Measurements from ENCODE around the gene KRT32.

Gene KRT32

GRCh38 chr17:41492351-41492750 is 25.2 kb upstream of the KRT32 start:
- DNase-seq, result no peak

GRCh38 chr17:41491476-41491875 is 24.3 kb upstream of the KRT32 start:
- no peak for DNase-seq

GRCh38 chr17:41490000-41490990 is 23.1 kb upstream of the KRT32 start:
- no peak for DNase-seq

GRCh38 chr17:41489531-41489930 is 22.3 kb upstream of the KRT32 start, which contains the start of gene KRT36:
TSS of gene KRT36 (minus strand) at chr17:41489910. CDS start at chr17:41489864, 46 bp downstream.
- no peak for DNase-seq

- peak; percentile 44 for DNase-seq
Observed at GRCh38 chr17:41486809-41487530, 19.8 kb upstream of the KRT32 start.

- DNase-seq, result no peak
Observed at GRCh38 chr17:41486316-41486715, 19.1 kb upstream of the KRT32 start.

GRCh38 chr17:41484920-41485904 is 18.0 kb upstream of the KRT32 start:
- DNase-seq, result no peak

GRCh38 chr17:41483991-41484826 is 17.0 kb upstream of the KRT32 start:
- DNase-seq, result no peak

GRCh38 chr17:41483531-41483930 is 16.3 kb upstream of the KRT32 start:
- DNase-seq, result no peak

GRCh38 chr17:41481036-41481435 is 13.8 kb upstream of the KRT32 start, which contains the start of gene KRT35:
TSS of gene KRT35 (minus strand) at chr17:41481151. CDS start at chr17:41481097, 54 bp downstream.
- DNase-seq, result no peak

GRCh38 chr17:41480581-41480980 is 13.4 kb upstream of the KRT32 start:
- no peak for DNase-seq

GRCh38 chr17:41480136-41480535 is 12.9 kb upstream of the KRT32 start:
- DNase-seq, result no peak

GRCh38 chr17:41478237-41478636 is 11.1 kb upstream of the KRT32 start:
- no peak for DNase-seq

- DNase-seq, result no peak
Observed at GRCh38 chr17:41476866-41477815, 10.0 kb upstream of the KRT32 start.

GRCh38 chr17:41475421-41475820 is 8.2 kb upstream of the KRT32 start:
- no peak for DNase-seq

- DNase-seq, result no peak
Observed at GRCh38 chr17:41474863-41475262, 7.7 kb upstream of the KRT32 start.

GRCh38 chr17:41468346-41468745 is 1.2 kb upstream of the KRT32 start:
- no peak for DNase-seq

- no peak for DNase-seq
Observed at GRCh38 chr17:41467561-41467960, 375 bp upstream of the KRT32 start.

- no peak for DNase-seq
Observed at GRCh38 chr17:41464682-41465081, 2.5 kb downstream of the KRT32 start.

- DNase-seq, result no peak
Observed at GRCh38 chr17:41464173-41464572, 3.0 kb downstream of the KRT32 start.
